Activated CD4-positive, alpha-beta memory T cell treated with anti-CD3 and anti-CD28 coated beads for 36 hours (primary cell): ENCODE results near the gene BMP5. TPM values are rescaled to one million over a fixed set of nuclear protein-coding genes. Genes with fewer than 3 reads are reported as not detected.

ENCODE experiments used
- CTCF ChIA-PET: fragments of 350-600 bp; sonication (Branson Sonifier 250); formaldehyde crosslinking; loops from one replicate; lab custom pipeline; 2021; ENCODE audit warnings: antibody characterized with exemption, inconsistent platforms; lab: Charles Lee
- POLR2A ChIA-PET: fragments of 350-600 bp; sonication (Branson Sonifier 250); formaldehyde crosslinking; loops from one replicate; lab custom pipeline; 2021; ENCODE audit warnings: antibody characterized with exemption; lab: Charles Lee
- DNase-seq: peaks from one replicate; pipeline ENCODE4 v3.0.0-alpha.2; 2020
- H3K27ac Mint-ChIP-seq: one replicate; pipeline ENCODE4 v1.8.0; 2021; ENCODE audit warnings: mixed read lengths
- H3K27me3 Mint-ChIP-seq: one replicate; pipeline ENCODE4 v1.8.0; 2021; ENCODE audit warnings: mixed read lengths
- H3K36me3 Mint-ChIP-seq: one replicate; pipeline ENCODE4 v1.8.0; 2021; ENCODE audit warnings: mixed read lengths
- H3K4me1 Mint-ChIP-seq: one replicate; pipeline ENCODE4 v1.8.0; 2021; ENCODE audit warnings: low read depth, mixed read lengths
- H3K4me3 Mint-ChIP-seq: one replicate; pipeline ENCODE4 v1.8.0; 2021; ENCODE audit warnings: mild to moderate bottlenecking, mixed read lengths
- H3K9me3 Mint-ChIP-seq: one replicate; pipeline ENCODE4 v1.8.0; 2021; ENCODE audit warnings: mixed read lengths
- intact Hi-C: fragments of 100-400 bp; cut with micrococcal nuclease; formaldehyde crosslinking; loops from one replicate; pipeline ENCODE4 v1.15.1; 2023
- total RNA-seq, 2 experiments: library from RNA; stranded (reverse); gene quantifications; one replicate each; pipeline ENCODE4 v1.2.3, GENCODE V29; 2021

BMP5 gene
- total RNA-seq, 2 experiments from 2014 or later, result not detected

DNA sequence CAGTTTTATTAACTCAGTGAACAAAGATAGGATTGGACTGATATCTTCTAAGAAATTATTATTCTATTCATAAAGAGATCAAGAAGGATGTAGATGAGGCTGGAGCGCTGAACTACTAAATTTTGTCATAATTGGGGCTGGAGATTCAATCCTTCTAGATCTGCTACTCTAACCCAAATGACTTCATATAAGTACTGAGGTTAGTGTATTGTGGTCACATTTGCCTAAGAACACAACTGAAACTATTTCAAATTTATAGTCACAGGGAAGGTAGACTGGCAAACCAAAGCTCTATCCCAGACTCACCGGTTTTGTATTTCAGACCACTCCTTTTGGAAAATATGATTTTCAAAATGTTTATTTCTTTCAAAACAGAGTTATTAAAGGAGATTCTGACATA lies 96.7 kb downstream of the BMP5 start:
- no peak for DNase-seq
- H3K4me1 Mint-ChIP-seq, result no peaks in the 10 kb centered on the region
- peaks cover 9% of the 10 kb centered on the region for H3K9me3 Mint-ChIP-seq
- H3K27me3 Mint-ChIP-seq, result no peaks in the 10 kb centered on the region
- H3K36me3 Mint-ChIP-seq, result no peaks in the 10 kb centered on the region
- intact Hi-C loops, result no loop called here
- ChIA-PET POLR2A (no interaction called here), CTCF (no interaction called here)
- H3K4me3 Mint-ChIP-seq, result no peak overlapping the region
- no peak overlapping the region for H3K27ac Mint-ChIP-seq

DNA sequence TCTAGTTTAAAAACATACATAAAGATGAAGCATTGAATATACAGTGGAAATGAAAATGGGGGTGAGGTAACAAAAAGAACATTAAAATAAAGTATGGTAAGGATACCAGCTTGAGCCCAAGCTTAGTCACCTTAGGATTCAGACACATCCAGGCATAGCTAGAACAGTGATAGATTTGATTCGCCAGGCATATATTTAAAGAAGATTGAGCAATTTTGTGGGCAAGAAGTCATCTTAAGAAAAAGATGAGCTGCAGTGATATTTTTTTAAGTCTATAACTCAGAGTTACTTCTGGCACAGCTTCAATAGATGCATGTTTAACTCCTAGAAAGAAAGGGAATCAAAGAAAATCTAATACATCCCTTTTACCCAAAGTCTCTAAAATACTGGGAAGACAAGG lies 97.9 kb downstream of the BMP5 start:
- intact Hi-C loops, result no loop called here

DNA sequence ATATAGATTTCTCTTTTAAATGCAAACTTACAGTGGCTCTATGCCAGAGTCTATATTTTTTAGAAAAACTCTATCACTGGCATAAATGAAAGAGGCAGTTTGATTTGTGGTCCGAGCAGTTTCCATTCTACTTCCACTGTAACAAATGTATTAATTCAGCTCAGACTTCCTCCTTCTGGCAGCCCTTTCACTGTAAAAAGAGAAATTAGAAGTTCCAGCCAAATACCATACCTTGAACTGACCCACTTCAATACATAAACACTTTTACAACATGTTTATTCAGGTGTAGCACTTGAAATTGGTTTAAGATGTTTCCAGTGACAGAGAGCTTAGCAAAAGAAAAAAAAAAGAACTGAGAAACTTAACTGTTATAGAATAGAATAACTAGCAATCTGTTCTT lies 99.3 kb downstream of the BMP5 start:
- DNase-seq, result no peak
- Mint-ChIP-seq H3K4me1 (no peaks in the 10 kb centered on the region), H3K4me3 (no peak overlapping the region), H3K36me3 (no peaks in the 10 kb centered on the region), H3K9me3 (peaks cover 12% of the 10 kb centered on the region), H3K27me3 (no peaks in the 10 kb centered on the region), H3K27ac (no peak overlapping the region)
- CTCF ChIA-PET, result no interaction called here
- intact Hi-C loops, result no loop called here
- POLR2A ChIA-PET, result no interaction called here

More for the DNA sequence above, 97.9 kb downstream of the BMP5 start:
- DNase-seq, result no peak
- Mint-ChIP-seq H3K4me3 (no peak overlapping the region), H3K4me1 (no peaks in the 10 kb centered on the region), H3K9me3 (peaks cover 11% of the 10 kb centered on the region), H3K27me3 (no peaks in the 10 kb centered on the region), H3K27ac (no peak overlapping the region), H3K36me3 (no peaks in the 10 kb centered on the region)
- CTCF ChIA-PET, result no interaction called here
- POLR2A ChIA-PET, result no interaction called here

DNA sequence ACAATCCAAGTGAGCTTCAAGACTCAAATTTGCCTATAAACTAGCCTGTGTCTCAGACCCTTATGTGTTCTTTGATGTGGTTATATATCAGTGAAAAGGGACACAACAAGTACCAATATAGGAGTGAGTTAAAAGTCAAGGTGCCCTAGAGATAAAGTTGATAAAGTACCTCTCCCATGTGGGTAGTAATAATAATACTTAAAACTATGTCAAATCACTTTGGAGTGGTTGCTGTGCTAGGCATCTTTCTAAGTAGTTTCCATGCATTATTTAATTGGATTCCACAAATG lies 100.4 kb downstream of the BMP5 start:
- Mint-ChIP-seq H3K4me3 (no peak overlapping the region), H3K27ac (no peak overlapping the region), H3K4me1 (no peaks in the 10 kb centered on the region), H3K36me3 (no peaks in the 10 kb centered on the region), H3K9me3 (peaks cover 16% of the 10 kb centered on the region), H3K27me3 (no peaks in the 10 kb centered on the region)
- no peak for DNase-seq
- ChIA-PET POLR2A (no interaction called here), CTCF (no interaction called here)
- intact Hi-C loops, result no loop called here

DNA sequence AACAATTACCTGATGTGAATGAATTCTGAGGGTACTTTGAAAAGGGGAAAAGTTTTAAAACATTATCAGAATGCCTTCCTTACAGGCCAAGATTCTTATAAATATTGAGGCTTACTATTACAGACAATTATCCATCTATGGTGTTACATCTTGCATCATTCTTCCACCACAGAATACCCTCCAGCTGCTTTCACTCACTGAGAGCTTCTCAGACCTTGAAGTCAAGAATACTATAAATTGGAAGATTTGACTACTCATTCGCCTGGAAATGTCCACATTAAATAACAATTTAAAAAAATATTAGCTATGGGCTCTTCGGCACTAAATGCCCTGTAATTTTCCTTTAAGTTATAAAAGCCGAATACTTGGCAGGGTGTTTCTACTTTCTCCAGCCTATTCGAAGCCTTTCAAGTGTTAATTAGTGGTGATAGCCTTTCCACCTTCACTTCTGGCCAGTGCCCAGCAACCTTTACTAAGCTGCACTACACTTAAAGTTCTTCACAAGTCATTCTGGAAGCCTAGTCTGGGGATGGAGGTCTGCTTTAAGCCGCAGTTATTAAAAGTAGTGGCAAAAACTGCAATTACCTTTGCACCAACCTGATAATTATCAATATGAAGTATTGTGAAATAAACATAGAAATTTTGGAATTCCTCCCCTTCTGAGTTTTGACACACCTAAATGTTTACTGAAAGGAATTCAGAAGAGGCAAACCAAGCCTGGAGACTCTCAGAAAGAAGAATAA lies 100.9 kb downstream of the BMP5 start:
- POLR2A ChIA-PET, result no interaction called here
- CTCF ChIA-PET, result no interaction called here
- DNase-seq, result no peak
- Mint-ChIP-seq H3K4me1 (no peaks in the 10 kb centered on the region), H3K27ac (no peak overlapping the region), H3K4me3 (no peak overlapping the region), H3K36me3 (no peaks in the 10 kb centered on the region), H3K9me3 (peaks cover 16% of the 10 kb centered on the region), H3K27me3 (no peaks in the 10 kb centered on the region)
- intact Hi-C loops, result no loop called here

DNA sequence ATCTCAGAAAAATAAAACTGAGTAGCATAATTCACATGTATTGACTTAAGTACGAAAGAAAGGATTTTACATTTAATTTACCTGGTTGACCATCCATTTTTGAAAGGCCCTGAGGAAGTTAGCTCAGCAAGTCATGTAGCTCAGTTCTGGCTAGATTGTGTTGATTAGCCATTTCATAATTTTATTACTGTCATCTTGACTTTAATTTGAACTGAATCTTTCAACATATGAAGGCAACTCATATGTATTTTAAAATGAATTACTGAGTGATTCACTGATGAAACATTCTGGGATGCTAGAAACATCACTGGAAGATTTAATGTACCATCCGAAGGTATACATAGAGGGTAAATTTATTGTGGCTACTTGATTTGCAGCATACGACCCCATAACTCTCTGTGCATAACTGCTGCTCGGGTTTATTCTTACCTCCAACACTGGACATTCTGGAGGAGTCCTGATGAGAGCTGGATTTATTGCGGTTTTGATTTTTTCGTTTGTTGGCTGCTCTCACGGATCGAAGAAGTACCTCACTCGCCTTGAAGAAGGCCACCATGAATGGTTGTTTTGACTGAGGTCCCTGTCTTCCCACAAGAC lies 101.7 kb downstream of the BMP5 start:
- H3K4me1 Mint-ChIP-seq, result no peaks in the 10 kb centered on the region
- CTCF ChIA-PET, result no interaction called here
- intact Hi-C loops, result no loop called here
- no peaks in the 10 kb centered on the region for H3K27me3 Mint-ChIP-seq
- H3K36me3 Mint-ChIP-seq, result no peaks in the 10 kb centered on the region
- H3K9me3 Mint-ChIP-seq, result peaks cover 10% of the 10 kb centered on the region
- no peak overlapping the region for H3K4me3 Mint-ChIP-seq
- H3K27ac Mint-ChIP-seq, result no peak overlapping the region
- POLR2A ChIA-PET, result no interaction called here
- no peak for DNase-seq

DNA sequence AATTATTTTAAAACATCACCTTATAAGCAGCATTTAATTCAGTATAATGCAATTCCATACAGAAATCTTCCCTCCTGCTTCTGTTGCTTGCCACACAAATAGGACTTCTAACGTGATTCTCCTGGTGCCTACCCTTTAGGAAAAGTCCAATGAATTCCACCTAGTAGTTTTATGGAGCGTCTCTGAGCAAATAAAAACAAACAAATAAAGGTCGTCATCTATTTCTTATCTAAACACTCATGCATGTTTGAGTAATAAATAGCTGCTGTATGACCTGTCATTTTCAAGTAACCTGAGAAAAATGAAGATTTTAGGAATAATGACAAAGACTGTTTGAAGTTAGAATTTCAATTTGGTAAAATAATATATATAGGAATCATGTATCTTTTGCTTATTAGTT lies 102.7 kb downstream of the BMP5 start:
- no peak overlapping the region for H3K27ac Mint-ChIP-seq

DNA sequence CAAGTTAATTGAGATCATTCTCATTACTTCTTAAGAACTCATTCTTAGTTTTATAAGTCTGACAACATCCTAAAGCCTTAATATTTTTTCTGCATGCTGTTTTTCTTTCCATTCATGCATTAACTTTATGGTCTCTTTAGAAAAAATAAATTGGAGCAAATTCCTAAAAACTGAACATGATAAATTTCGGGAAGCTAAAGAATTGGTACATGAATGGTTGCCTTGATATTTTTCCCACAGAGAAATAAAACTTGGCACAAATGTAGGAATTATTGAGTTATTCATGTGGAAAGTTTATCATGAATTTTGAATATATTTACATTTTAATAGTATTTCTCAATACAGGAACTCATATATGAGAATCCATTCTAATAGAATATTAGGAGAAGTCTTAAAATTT lies 115.9 kb downstream of the BMP5 start:
- Mint-ChIP-seq H3K4me3 (no peak overlapping the region), H3K36me3 (no peaks in the 10 kb centered on the region), H3K4me1 (no peaks in the 10 kb centered on the region), H3K27ac (no peak overlapping the region), H3K9me3 (peaks cover 2% of the 10 kb centered on the region), H3K27me3 (no peaks in the 10 kb centered on the region)
- intact Hi-C loops, result no loop called here
- POLR2A ChIA-PET, result no interaction called here
- CTCF ChIA-PET, result no interaction called here
- DNase-seq, result no peak

More for the DNA sequence above, 102.7 kb downstream of the BMP5 start:
- H3K27me3 Mint-ChIP-seq, result no peaks in the 10 kb centered on the region
- no peaks in the 10 kb centered on the region for H3K4me1 Mint-ChIP-seq
- ChIA-PET CTCF (no interaction called here), POLR2A (no interaction called here)
- no peaks in the 10 kb centered on the region for H3K36me3 Mint-ChIP-seq
- no peak for DNase-seq
- H3K4me3 Mint-ChIP-seq, result no peak overlapping the region
- intact Hi-C loops, result no loop called here
- peaks cover 10% of the 10 kb centered on the region for H3K9me3 Mint-ChIP-seq

DNA sequence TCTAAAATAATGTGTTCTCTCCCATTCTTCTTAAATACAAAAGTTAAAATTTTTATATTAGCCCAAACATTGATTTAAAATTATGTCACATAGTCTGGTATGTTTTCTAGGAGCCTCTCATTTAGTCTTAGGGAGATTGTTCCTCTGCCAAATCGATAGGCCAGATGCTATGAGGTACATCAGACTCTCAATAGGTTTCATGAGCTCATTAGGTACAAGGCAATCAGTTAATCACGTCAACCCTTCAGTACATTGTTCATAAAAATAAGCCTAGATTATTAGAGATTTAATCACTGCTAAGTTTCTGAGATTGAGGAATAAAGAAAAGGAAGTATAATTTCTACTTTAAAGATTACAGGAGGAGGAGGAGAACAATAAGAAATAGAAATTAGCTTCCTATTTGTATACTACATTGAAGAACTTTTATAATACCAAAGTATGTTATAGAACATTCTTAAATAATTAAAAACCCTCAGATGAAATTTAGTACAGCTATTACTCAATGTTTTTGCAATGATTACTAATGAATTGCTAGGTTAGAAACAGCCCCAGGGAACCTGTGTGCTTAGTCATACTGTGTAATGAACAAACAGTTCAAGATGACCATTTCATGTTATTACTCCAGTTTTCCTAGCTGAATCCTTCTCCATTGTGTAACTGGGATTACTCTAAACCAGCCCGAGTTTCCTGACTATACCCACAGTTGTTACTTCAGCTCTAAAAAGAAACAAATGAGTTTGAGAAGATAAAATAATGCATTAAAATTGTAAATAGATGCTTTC lies 117.0 kb downstream of the BMP5 start:
- DNase-seq, result no peak
- intact Hi-C loops, result no loop called here
- CTCF ChIA-PET, result no interaction called here
- POLR2A ChIA-PET, result no interaction called here
- Mint-ChIP-seq H3K4me3 (no peak overlapping the region), H3K36me3 (no peaks in the 10 kb centered on the region), H3K27ac (no peak overlapping the region), H3K4me1 (no peaks in the 10 kb centered on the region), H3K9me3 (peaks cover 2% of the 10 kb centered on the region), H3K27me3 (no peaks in the 10 kb centered on the region)

DNA sequence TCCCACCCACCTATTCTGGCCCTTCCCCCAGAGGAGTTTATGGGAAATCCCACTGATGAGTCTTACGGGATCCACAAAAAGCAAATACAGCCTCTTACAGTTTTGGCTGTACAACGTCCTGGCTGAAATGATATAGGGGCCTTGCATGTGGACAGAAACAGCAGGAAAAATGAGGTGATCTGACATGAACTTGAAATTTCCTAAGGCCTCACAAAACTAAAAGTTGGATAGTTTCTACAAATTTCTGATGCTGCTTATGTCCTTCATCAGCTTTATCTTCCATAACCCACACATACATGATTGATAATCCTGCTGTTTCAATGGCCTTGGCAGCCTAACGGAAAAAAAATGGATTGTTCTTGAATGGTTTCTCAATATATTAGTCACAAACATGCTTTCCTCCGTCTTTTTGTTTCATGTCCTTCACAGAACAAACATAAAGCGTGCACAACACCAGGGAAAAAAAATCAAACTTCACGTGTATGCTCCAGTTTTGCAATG lies 118.8 kb downstream of the BMP5 start:
- POLR2A ChIA-PET, result no interaction called here
- CTCF ChIA-PET, result no interaction called here
- Mint-ChIP-seq H3K4me3 (no peak overlapping the region), H3K9me3 (no peaks in the 10 kb centered on the region), H3K27me3 (no peaks in the 10 kb centered on the region), H3K4me1 (no peaks in the 10 kb centered on the region), H3K36me3 (no peaks in the 10 kb centered on the region), H3K27ac (no peak overlapping the region)
- intact Hi-C loops, result no loop called here
- no peak for DNase-seq

DNA sequence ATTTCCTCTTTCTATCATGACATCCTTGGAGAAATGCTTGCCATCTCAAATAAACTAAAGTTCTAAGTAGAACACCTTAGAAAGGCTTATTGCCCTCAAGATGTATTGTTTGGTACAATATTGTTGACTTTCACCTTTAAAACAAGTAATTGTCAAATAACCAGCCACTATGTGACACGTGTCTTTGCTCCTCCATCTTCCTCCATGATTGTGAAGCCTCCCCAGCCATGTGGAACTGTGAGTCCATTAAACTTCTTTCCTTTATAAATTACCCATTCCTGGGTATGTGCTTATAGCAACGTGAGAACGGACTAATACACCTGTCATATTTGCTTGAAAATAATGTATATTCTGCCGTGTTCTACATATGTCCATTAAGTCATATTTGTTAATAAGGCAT lies 126.5 kb downstream of the BMP5 start:
- H3K36me3 Mint-ChIP-seq, result no peaks in the 10 kb centered on the region
- H3K27ac Mint-ChIP-seq, result no peak overlapping the region
- DNase-seq, result no peak
- no peaks in the 10 kb centered on the region for H3K4me1 Mint-ChIP-seq
- no peak overlapping the region for H3K4me3 Mint-ChIP-seq
- ChIA-PET CTCF (interaction anchor here (0.6 kb wide), 1 partner anchor 653 kb away, joined by 3 read pairs; no protein-coding TSS in a partner anchor), POLR2A (no interaction called here)
- intact Hi-C loops, result no loop called here
- no peaks in the 10 kb centered on the region for H3K27me3 Mint-ChIP-seq
- peaks cover 23% of the 10 kb centered on the region for H3K9me3 Mint-ChIP-seq

DNA sequence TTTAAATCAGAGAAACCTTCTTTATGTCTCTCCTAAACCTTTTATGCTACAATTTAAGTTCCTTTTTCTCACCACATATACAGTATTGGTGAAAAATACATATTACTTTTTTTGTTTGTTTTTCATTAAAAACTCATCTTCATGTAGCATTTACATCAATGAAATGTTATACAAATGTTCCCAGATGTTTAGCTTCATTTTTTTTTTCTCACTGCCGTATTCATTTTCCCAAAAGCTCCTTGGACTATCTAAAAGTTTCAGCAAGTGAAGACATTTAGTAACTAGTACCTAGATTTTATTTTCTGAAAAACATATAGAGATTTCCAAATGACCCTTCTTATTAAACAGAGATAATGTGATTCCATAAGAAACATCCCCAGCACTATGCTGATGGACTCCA lies 128.9 kb downstream of the BMP5 start:
- ChIA-PET CTCF (no interaction called here), POLR2A (no interaction called here)
- intact Hi-C loops, result no loop called here

More for the DNA sequence above, 128.9 kb downstream of the BMP5 start:
- H3K36me3 Mint-ChIP-seq, result no peaks in the 10 kb centered on the region
- H3K27ac Mint-ChIP-seq, result no peak overlapping the region
- no peak for DNase-seq
- no peaks in the 10 kb centered on the region for H3K4me1 Mint-ChIP-seq
- no peaks in the 10 kb centered on the region for H3K27me3 Mint-ChIP-seq
- H3K4me3 Mint-ChIP-seq, result no peak overlapping the region
- peaks cover 36% of the 10 kb centered on the region for H3K9me3 Mint-ChIP-seq
